CD4-positive, alpha-beta T cell (primary cell): ENCODE results near the gene WNT1. TPM values are rescaled to one million over a fixed set of nuclear protein-coding genes. Genes with fewer than 3 reads are reported as not detected.

ENCODE experiments used
- ATAC-seq: fragments of 200-7000 bp; cut with Tn5 transposase; one replicate; pipeline ENCODE4 v1.10.0; 2022; ENCODE audit warnings: mild to moderate bottlenecking; ENCODE audit not compliant: poor library complexity
- CTCF ChIA-PET: fragments of 350-600 bp; sonication (Branson Sonifier 250); formaldehyde crosslinking; loops from one replicate; lab custom pipeline; 2021; ENCODE audit warnings: antibody characterized with exemption, inconsistent platforms; lab: Charles Lee
- POLR2A ChIA-PET: fragments of 350-600 bp; sonication (Branson Sonifier 250); formaldehyde crosslinking; loops from one replicate; lab custom pipeline; 2021; ENCODE audit warnings: antibody characterized with exemption, inconsistent platforms; lab: Charles Lee
- DNase-seq, 14 experiments: peaks; one replicate each; pipeline ENCODE4 v3.0.0-alpha.2; 2013 to 2020; ENCODE audit warnings: mixed read lengths in 2 of 14
- H3K27ac ChIP-seq, 2 donors: one replicate each; pipeline versions ENCODE4 v1.5.1 to v1.7.0; 2013; ENCODE audit warnings: low read length in 2 of 2, low read depth in 1 of 2, mild to moderate bottlenecking in 1 of 2
- H3K27me3 ChIP-seq, 2 experiments: 1 replicate in 1 of 2; 2 replicates in 1 of 2; pipeline versions ENCODE4 v1.6.1 to v1.7.0; 2013; ENCODE audit warnings: low read length in 2 of 2, control low read depth in 1 of 2, mild to moderate bottlenecking in 1 of 2, moderate library complexity in 1 of 2; ENCODE audit not compliant: insufficient read depth in 2 of 2, control insufficient read depth in 1 of 2
- H3K36me3 ChIP-seq: one replicate; pipeline ENCODE4 v1.6.1; 2013; ENCODE audit warnings: low read length, control low read depth; ENCODE audit not compliant: insufficient read depth
- H3K4me1 ChIP-seq: one replicate; pipeline ENCODE4 v1.6.1; 2013; ENCODE audit warnings: low read length, control low read depth; ENCODE audit not compliant: insufficient read depth
- H3K4me3 ChIP-seq: one replicate; pipeline ENCODE4 v1.5.1; 2013; ENCODE audit warnings: mild to moderate bottlenecking, low read length, moderate library complexity
- H3K9me3 ChIP-seq, 2 experiments: 1 replicate in 1 of 2; 2 replicates in 1 of 2; pipeline versions ENCODE4 v1.6.1 to v1.7.0; 2013; ENCODE audit warnings: low read length in 2 of 2, mild to moderate bottlenecking in 2 of 2, control low read depth in 1 of 2, moderate library complexity in 1 of 2; ENCODE audit not compliant: control insufficient read depth in 1 of 2, insufficient read depth in 1 of 2
- H3K27ac Mint-ChIP-seq: one replicate; pipeline ENCODE4 v1.8.0; 2020; ENCODE audit warnings: mixed read lengths
- H3K27me3 Mint-ChIP-seq: one replicate; pipeline ENCODE4 v1.8.0; 2021; ENCODE audit warnings: mixed read lengths
- H3K36me3 Mint-ChIP-seq: one replicate; pipeline ENCODE4 v1.8.0; 2021; ENCODE audit warnings: low read depth, mixed read lengths
- H3K4me1 Mint-ChIP-seq: one replicate; pipeline ENCODE4 v1.8.0; 2021; ENCODE audit warnings: low read depth, mixed read lengths
- H3K4me3 Mint-ChIP-seq: one replicate; pipeline ENCODE4 v1.8.0; 2020; ENCODE audit warnings: mild to moderate bottlenecking, mixed read lengths
- H3K9me3 Mint-ChIP-seq: one replicate; pipeline ENCODE4 v1.8.0; 2020; ENCODE audit warnings: mixed read lengths
- intact Hi-C, 2 experiments: fragments of 100-400 bp; cut with DNase I in 1 of 2; cut with micrococcal nuclease in 1 of 2; formaldehyde crosslinking; loops; one replicate each; pipeline versions ENCODE4 v1.15.1 to v1.9.0; 2023 to 2025; cut with DNase I, micrococcal nuclease
- total RNA-seq, 174 experiments: library from RNA in 2 of 174; stranded (reverse) in 2 of 174; gene quantifications; one replicate each; pipeline ENCODE4 v1.2.3 and lab custom pipeline; 2021 to 2026
- TF ChIP-seq, protein P1 (sequence below): fragments of 200-600 bp; IDR thresholded peaks from one replicate; pipeline ENCODE4 v1.8.0; 2022; ENCODE audit warnings: antibody characterized with exemption, mild to moderate bottlenecking

Gene WNT1
- total RNA-seq, 2 experiments from 2014 or later = 1.8 to 2.7 TPM

GRCh38 chr12:49010092-49010668 is 32.1 kb downstream of the WNT1 start:
- H3K4me1 Mint-ChIP-seq = peaks cover 12% of the 10 kb centered on the region
- TF ChIP-seq, protein P1, sequence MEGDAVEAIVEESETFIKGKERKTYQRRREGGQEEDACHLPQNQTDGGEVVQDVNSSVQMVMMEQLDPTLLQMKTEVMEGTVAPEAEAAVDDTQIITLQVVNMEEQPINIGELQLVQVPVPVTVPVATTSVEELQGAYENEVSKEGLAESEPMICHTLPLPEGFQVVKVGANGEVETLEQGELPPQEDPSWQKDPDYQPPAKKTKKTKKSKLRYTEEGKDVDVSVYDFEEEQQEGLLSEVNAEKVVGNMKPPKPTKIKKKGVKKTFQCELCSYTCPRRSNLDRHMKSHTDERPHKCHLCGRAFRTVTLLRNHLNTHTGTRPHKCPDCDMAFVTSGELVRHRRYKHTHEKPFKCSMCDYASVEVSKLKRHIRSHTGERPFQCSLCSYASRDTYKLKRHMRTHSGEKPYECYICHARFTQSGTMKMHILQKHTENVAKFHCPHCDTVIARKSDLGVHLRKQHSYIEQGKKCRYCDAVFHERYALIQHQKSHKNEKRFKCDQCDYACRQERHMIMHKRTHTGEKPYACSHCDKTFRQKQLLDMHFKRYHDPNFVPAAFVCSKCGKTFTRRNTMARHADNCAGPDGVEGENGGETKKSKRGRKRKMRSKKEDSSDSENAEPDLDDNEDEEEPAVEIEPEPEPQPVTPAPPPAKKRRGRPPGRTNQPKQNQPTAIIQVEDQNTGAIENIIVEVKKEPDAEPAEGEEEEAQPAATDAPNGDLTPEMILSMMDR = no peak
- peaks cover 81% of the 10 kb centered on the region for H3K36me3 Mint-ChIP-seq
- Histone ChIP-seq H3K27ac (no peak overlapping the region), H3K36me3 (peaks cover 64% of the 10 kb centered on the region), H3K4me1 (no peaks in the 10 kb centered on the region), H3K27me3 (no peaks in the 10 kb centered on the region), H3K4me3 (no peak overlapping the region), H3K9me3 (no peaks in the 10 kb centered on the region)
- DNase-seq (no peak), ATAC-seq (no peak)
- POLR2A ChIA-PET = interaction anchor here (0.6 kb wide), 1 partner anchor 154 kb away, joined by 3 read pairs; no protein-coding TSS in a partner anchor
- intact Hi-C loops = no loop called here
- no peaks in the 10 kb centered on the region for H3K9me3 Mint-ChIP-seq
- no peak overlapping the region for H3K27ac Mint-ChIP-seq
- H3K4me3 Mint-ChIP-seq = no peak overlapping the region
- CTCF ChIA-PET = no interaction called here
- H3K27me3 Mint-ChIP-seq = no peaks in the 10 kb centered on the region

- Histone ChIP-seq H3K4me1 (peaks cover 8% of the 10 kb centered on the region), H3K36me3 (peaks cover 51% of the 10 kb centered on the region)
Observed at GRCh38 chr12:49012739-49013138, 34.6 kb downstream of the WNT1 start.

GRCh38 chr12:49013428-49013827 is 35.3 kb downstream of the WNT1 start:
- ChIA-PET CTCF (interaction anchor here (3.0 kb wide), 1 partner anchor 25 kb away, joined by 16 read pairs; no protein-coding TSS in a partner anchor), POLR2A (interaction anchor here (3.4 kb wide), 1 partner anchor 118 kb away, joined by 11 read pairs; the partner anchor contains the start of gene TUBA1B)
- ATAC-seq (no peak), DNase-seq (no peak)
- H3K27me3 ChIP-seq = no peaks in the 10 kb centered on the region
- Mint-ChIP-seq H3K27ac (no peak overlapping the region), H3K4me3 (no peak overlapping the region), H3K4me1 (peaks cover 37% of the 10 kb centered on the region), H3K36me3 (peaks cover 83% of the 10 kb centered on the region), H3K9me3 (no peaks in the 10 kb centered on the region), H3K27me3 (no peaks in the 10 kb centered on the region)
- H3K27ac ChIP-seq = no peak overlapping the region
- intact Hi-C loops = no loop called here
- H3K9me3 ChIP-seq = no peaks in the 10 kb centered on the region
- H3K36me3 ChIP-seq = peaks cover 47% of the 10 kb centered on the region
- H3K4me3 ChIP-seq = no peak overlapping the region
- H3K4me1 ChIP-seq = peaks cover 14% of the 10 kb centered on the region
- TF ChIP-seq, protein P1 = no peak

More at GRCh38 chr12:49012739-49013138, 34.6 kb downstream of the WNT1 start:
- ChIA-PET CTCF (interaction anchor here (3.0 kb wide), 1 partner anchor 25 kb away, joined by 16 read pairs; no protein-coding TSS in a partner anchor), POLR2A (interaction anchor here (3.4 kb wide), 1 partner anchor 118 kb away, joined by 11 read pairs; the partner anchor contains the start of gene TUBA1B)
- no peak overlapping the region for H3K27ac Mint-ChIP-seq
- no peak overlapping the region for H3K4me3 ChIP-seq
- DNase-seq (no peak), ATAC-seq (no peak)
- H3K27me3 ChIP-seq = no peaks in the 10 kb centered on the region
- H3K4me3 Mint-ChIP-seq = no peak overlapping the region
- no peaks in the 10 kb centered on the region for H3K27me3 Mint-ChIP-seq
- peaks cover 83% of the 10 kb centered on the region for H3K36me3 Mint-ChIP-seq
- intact Hi-C loops = no loop called here
- TF ChIP-seq, protein P1 = no peak
- no peaks in the 10 kb centered on the region for H3K9me3 ChIP-seq
- peaks cover 31% of the 10 kb centered on the region for H3K4me1 Mint-ChIP-seq
- no peaks in the 10 kb centered on the region for H3K9me3 Mint-ChIP-seq
- H3K27ac ChIP-seq = no peak overlapping the region
